Natural killer cell (primary cell): ENCODE measurements around the gene CDH20. TPM values are rescaled to one million over a fixed set of nuclear protein-coding genes. Genes with fewer than 3 reads are reported as not detected.

ENCODE experiments used
- ATAC-seq, 3 donors: fragments of 150-1000 bp in 2 of 3; fragments of 200-7000 bp in 1 of 3; cut with Tn5 transposase; 1 replicate in 1 of 3; 2 replicates in 2 of 3; pipeline ENCODE4 v1.10.0; 2021; ENCODE audit warnings: mild to moderate bottlenecking in 2 of 3, moderate library complexity in 2 of 3
- DNase-seq, 2 donors: peaks; one replicate each; pipeline versions ENCODE4 v3.0.0 to v3.0.0-alpha.2; 2013 to 2021; ENCODE audit warnings: mixed read lengths in 1 of 2
- H3K27ac ChIP-seq: one replicate; pipeline ENCODE4 v1.5.1; 2013; ENCODE audit warnings: mild to moderate bottlenecking, low read length
- H3K27me3 ChIP-seq: one replicate; pipeline ENCODE4 v1.6.1; 2013; ENCODE audit warnings: low read length; ENCODE audit not compliant: control insufficient read depth, insufficient read depth
- H3K36me3 ChIP-seq: one replicate; pipeline ENCODE4 v1.6.1; 2013; ENCODE audit warnings: low read length; ENCODE audit not compliant: control insufficient read depth, insufficient read depth
- H3K4me1 ChIP-seq: one replicate; pipeline ENCODE4 v1.6.1; 2013; ENCODE audit warnings: low read length; ENCODE audit not compliant: control insufficient read depth, insufficient read depth
- H3K4me3 ChIP-seq: one replicate; pipeline ENCODE4 v1.5.1; 2013; ENCODE audit warnings: low read length
- H3K9me3 ChIP-seq: one replicate; pipeline ENCODE4 v1.6.1; 2013; ENCODE audit warnings: low read length; ENCODE audit not compliant: control insufficient read depth, insufficient read depth
- H3K27ac Mint-ChIP-seq, 2 donors: one replicate each; pipeline ENCODE4 v1.8.0; 2022; ENCODE audit warnings: mild to moderate bottlenecking in 2 of 2, mixed read lengths in 2 of 2, moderate library complexity in 1 of 2
- H3K27me3 Mint-ChIP-seq, 2 donors: one replicate each; pipeline ENCODE4 v1.8.0; 2022; ENCODE audit warnings: low read depth in 2 of 2, mixed read lengths in 2 of 2
- H3K36me3 Mint-ChIP-seq: one replicate; pipeline ENCODE4 v1.8.0; 2022; ENCODE audit warnings: mixed read lengths
- H3K4me1 Mint-ChIP-seq, 2 donors: one replicate each; pipeline ENCODE4 v1.8.0; 2022; ENCODE audit warnings: mixed read lengths in 2 of 2
- H3K4me3 Mint-ChIP-seq: one replicate; pipeline ENCODE4 v1.8.0; 2022; ENCODE audit warnings: mild to moderate bottlenecking, moderate library complexity, mixed read lengths
- H3K9me3 Mint-ChIP-seq, 2 donors: one replicate each; pipeline ENCODE4 v1.8.0; 2022; ENCODE audit warnings: mixed read lengths in 2 of 2
- WGBS: methylation state at CpG from one replicate; pipeline ENCODE4 v1.1.7; 2013; ENCODE audit warnings: missing lambda C conversion rate; ENCODE audit not compliant: insufficient coverage; 5-methylcytosine and 5-hydroxymethylcytosine counted together
- intact Hi-C: fragments of 100-400 bp; cut with micrococcal nuclease; formaldehyde crosslinking; loops from one replicate; pipeline ENCODE4 v1.14.2; 2022
- total RNA-seq, 4 donors: library from RNA; stranded (reverse); fragments of 120-200 nt in 1 of 4; gene quantifications; one replicate each; pipeline versions ENCODE4 v1.2.3 to v1.2.4, GENCODE V29; 2013 to 2022
- TF ChIP-seq, protein P1 (sequence below): fragments of 200-600 bp; IDR thresholded peaks from one replicate; pipeline ENCODE4 v1.8.0; 2022; ENCODE audit warnings: antibody characterized with exemption

The CDH20 gene
- total RNA-seq, 3 donors from 2014 or later (not counting 1 experiment from before 2014, with no cell fraction given), result 0.09 to 0.10 TPM; not detected in 1

DNA sequence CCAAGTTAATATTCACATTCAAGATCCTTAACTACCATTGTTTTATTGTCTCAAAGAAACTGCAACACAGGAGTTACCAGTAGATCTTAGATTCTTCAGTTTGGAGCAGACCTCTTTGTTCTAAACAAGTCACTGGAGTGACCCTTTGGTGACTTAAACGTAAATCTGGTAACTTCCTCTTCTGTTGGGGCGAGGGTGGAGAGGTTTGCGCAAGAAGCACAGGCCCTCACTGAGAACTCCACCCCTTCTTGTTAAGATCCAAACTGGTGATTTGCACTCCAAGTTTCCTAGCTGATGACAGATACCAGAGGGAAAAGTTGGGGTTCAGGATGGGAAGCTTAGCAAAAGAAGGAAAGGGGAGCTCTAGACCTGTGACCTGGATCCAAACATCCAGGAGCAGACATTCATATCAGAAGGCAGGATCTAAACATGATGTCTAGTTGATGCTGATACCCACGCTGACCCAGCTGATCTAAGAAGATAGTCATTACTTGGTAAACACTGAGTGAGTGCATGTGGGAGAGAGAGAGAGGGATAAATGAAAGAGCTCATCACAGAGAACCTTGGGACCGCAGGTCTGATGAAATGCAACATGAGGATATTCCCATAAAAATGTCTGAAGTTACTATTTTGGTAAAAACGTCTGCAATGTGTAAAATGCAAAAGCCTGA, 256.0 kb downstream of the CDH20 start:
- DNase-seq, result no peak
- ATAC-seq, result no peak
- Mint-ChIP-seq H3K9me3 (no peaks in the 10 kb centered on the region), H3K27ac (no peak overlapping the region), H3K36me3 (no peaks in the 10 kb centered on the region), H3K4me3 (no peak overlapping the region), H3K4me1 (no peaks in the 10 kb centered on the region), H3K27me3 (peaks cover 9 to 44% of the 10 kb centered on the region in 2 donors)
- no peaks in the 10 kb centered on the region for H3K9me3 ChIP-seq
- no peak overlapping the region for H3K27ac ChIP-seq
- intact Hi-C loops, result no loop called here
- H3K4me1 ChIP-seq, result no peaks in the 10 kb centered on the region
- H3K36me3 ChIP-seq, result no peaks in the 10 kb centered on the region
- H3K4me3 ChIP-seq, result no peak overlapping the region
- H3K27me3 ChIP-seq, result no peaks in the 10 kb centered on the region
- 63% methylated on average over 5 of the region's 6 CpGs for WGBS
- TF ChIP-seq, protein P1, sequence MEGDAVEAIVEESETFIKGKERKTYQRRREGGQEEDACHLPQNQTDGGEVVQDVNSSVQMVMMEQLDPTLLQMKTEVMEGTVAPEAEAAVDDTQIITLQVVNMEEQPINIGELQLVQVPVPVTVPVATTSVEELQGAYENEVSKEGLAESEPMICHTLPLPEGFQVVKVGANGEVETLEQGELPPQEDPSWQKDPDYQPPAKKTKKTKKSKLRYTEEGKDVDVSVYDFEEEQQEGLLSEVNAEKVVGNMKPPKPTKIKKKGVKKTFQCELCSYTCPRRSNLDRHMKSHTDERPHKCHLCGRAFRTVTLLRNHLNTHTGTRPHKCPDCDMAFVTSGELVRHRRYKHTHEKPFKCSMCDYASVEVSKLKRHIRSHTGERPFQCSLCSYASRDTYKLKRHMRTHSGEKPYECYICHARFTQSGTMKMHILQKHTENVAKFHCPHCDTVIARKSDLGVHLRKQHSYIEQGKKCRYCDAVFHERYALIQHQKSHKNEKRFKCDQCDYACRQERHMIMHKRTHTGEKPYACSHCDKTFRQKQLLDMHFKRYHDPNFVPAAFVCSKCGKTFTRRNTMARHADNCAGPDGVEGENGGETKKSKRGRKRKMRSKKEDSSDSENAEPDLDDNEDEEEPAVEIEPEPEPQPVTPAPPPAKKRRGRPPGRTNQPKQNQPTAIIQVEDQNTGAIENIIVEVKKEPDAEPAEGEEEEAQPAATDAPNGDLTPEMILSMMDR, result no peak

DNA sequence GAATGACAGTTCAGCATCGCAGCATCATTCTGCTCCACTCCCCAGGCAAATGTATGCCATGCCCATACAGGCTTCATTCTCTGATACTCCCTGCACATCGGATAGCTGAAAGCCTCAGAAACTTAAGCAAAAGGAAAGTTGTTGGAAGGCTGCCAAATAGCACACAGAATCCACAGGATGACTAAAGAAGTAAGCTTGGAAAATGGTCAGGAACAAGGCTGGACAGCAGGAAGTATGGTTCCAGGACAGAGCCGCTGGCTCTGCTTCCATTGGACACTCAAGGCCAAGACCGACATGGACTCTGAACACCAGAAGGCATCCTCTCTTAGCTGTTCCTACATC, 256.5 kb downstream of the CDH20 start:
- H3K27me3 Mint-ChIP-seq, result peaks cover 10 to 44% of the 10 kb centered on the region in 2 donors

DNA sequence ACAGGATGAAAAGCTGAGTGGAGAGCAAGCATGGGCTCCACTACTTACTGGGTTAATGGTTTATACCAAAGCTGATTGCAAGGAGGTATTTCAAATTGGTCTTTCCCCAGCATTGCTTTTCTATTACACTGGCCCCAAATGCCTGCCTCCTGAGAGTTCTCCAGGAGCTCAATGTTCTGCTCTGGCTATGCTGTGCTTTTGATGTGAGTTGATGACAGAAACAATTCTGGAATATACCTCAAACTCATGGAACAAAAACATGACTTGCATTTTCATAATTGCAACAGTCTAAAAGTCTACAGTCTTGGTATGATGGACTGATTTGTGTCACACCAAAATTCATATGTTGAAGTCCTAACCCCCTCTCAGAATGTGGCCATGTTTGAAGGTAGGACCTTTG, 258.0 kb downstream of the CDH20 start:
- DNase-seq, result no peak
- no peak for ATAC-seq
- Mint-ChIP-seq H3K4me3 (no peak overlapping the region), H3K27me3 (peaks cover 7 to 28% of the 10 kb centered on the region in 2 donors), H3K4me1 (no peaks in the 10 kb centered on the region), H3K36me3 (no peaks in the 10 kb centered on the region), H3K9me3 (no peaks in the 10 kb centered on the region), H3K27ac (no peak overlapping the region)
- TF ChIP-seq, protein P1, result no peak
- Histone ChIP-seq H3K9me3 (no peaks in the 10 kb centered on the region), H3K27me3 (no peaks in the 10 kb centered on the region), H3K4me1 (no peaks in the 10 kb centered on the region), H3K27ac (no peak overlapping the region), H3K4me3 (no peak overlapping the region), H3K36me3 (no peaks in the 10 kb centered on the region)
- intact Hi-C loops, result no loop called here

More for the DNA sequence above, 256.5 kb downstream of the CDH20 start:
- Mint-ChIP-seq H3K36me3 (no peaks in the 10 kb centered on the region), H3K4me3 (no peak overlapping the region), H3K9me3 (no peaks in the 10 kb centered on the region), H3K27ac (no peak overlapping the region), H3K4me1 (no peaks in the 10 kb centered on the region)
- Histone ChIP-seq H3K27ac (no peak overlapping the region), H3K9me3 (no peaks in the 10 kb centered on the region), H3K27me3 (no peaks in the 10 kb centered on the region), H3K4me3 (no peak overlapping the region), H3K4me1 (no peaks in the 10 kb centered on the region), H3K36me3 (no peaks in the 10 kb centered on the region)
- ATAC-seq, result no peak
- no peak for DNase-seq
- TF ChIP-seq, protein P1, result no peak
- WGBS, result 72% methylated on average over 4 of the region's 4 CpGs
- intact Hi-C loops, result no loop called here
